Umbilical cord (tissue), 2 donors: ENCODE measurements around the gene NBAS. TPM values are rescaled to one million over a fixed set of nuclear protein-coding genes. Genes with fewer than 3 reads are reported as not detected.

Experiments used
- DNase-seq: peaks from one replicate; pipeline ENCODE4 v3.0.0-alpha.2; 2015; ENCODE audit warnings: low spot score
- total RNA-seq: library from RNA; depleted of rRNA; stranded (reverse); fragments of >200 nt; gene quantifications from one replicate; pipeline ENCODE4 v1.2.3, GENCODE V29; 2014; ENCODE audit warnings: low replicate concordance; ENCODE audit not compliant: insufficient read depth

The NBAS gene
- total RNA-seq, 1 donor from 2014 or later = 116 TPM

- no peak for DNase-seq
Measured at GRCh38 chr2:15136639-15137038, 424.5 kb downstream of the NBAS start.

- DNase-seq = no peak
Measured at GRCh38 chr2:15134957-15135356, 426.2 kb downstream of the NBAS start.

- DNase-seq = no peak
Measured at GRCh38 chr2:15133461-15133860, 427.7 kb downstream of the NBAS start.

- DNase-seq = no peak
Measured at GRCh38 chr2:15128846-15129245, 432.3 kb downstream of the NBAS start.

GRCh38 chr2:15127876-15128275 is 433.3 kb downstream of the NBAS start:
- DNase-seq = no peak

- DNase-seq = no peak
Measured at GRCh38 chr2:15127301-15127700, 433.8 kb downstream of the NBAS start.

GRCh38 chr2:15126373-15126772 is 434.8 kb downstream of the NBAS start:
- DNase-seq = no peak

- DNase-seq = peak; percentile 5
Measured at GRCh38 chr2:15122915-15123314, 438.2 kb downstream of the NBAS start.

GRCh38 chr2:15120631-15121030 is 440.5 kb downstream of the NBAS start:
- DNase-seq = no peak

- DNase-seq = no peak
Measured at GRCh38 chr2:15119722-15120175, 441.4 kb downstream of the NBAS start.

GRCh38 chr2:15117409-15118050 is 443.6 kb downstream of the NBAS start:
- no peak for DNase-seq

Other genes starting within 250 kb of the NBAS start
- gene DDX1, start 30.5 kb upstream of the NBAS start, total RNA-seq = 90.3 TPM